ENCODE results near the gene GABARAP. TPM values are rescaled to one million over a fixed set of nuclear protein-coding genes. Genes with fewer than 3 reads are reported as not detected.
A peak's percentile ranks its signal among the peaks of the same experiment; 100 is the strongest.

Gene GABARAP
- total RNA-seq, 1 donor from 2014 or later: 587 TPM

- no peak for DNase-seq
- no peak for TF ChIP-seq CTCF (IDR thresholded peaks at IDR 0.05)
- ATAC-seq: no peak
- intact Hi-C loops (cut with DNase I): no loop called here
- Histone ChIP-seq H3K36me3 (peaks cover 55% of the 10 kb centered on the region), H3K4me1 (peaks cover 45% of the 10 kb centered on the region), H3K27ac (peak overlapping the region; percentile 96), H3K27me3 (ENCODE audit: low read depth) (no peaks in the 10 kb centered on the region), H3K4me3 (peak overlapping the region; percentile 95), H3K9me3 (no peaks in the 10 kb centered on the region)
These were observed 1.9 kb downstream of the GABARAP start for GRCh38 chr17:7240375-7240774.

- H3K4me3 ChIP-seq: peak within 1 kb of the TSS; percentile 97
- intact Hi-C loops (cut with DNase I): no loop called here
- H3K27me3 ChIP-seq (ENCODE audit: low read depth): no peaks in the 10 kb centered on the region
- DNase-seq (peak; percentile 99), ATAC-seq (peak; percentile 79 to 88)
- H3K9me3 ChIP-seq: no peaks in the 10 kb centered on the region
- TF ChIP-seq CTCF (IDR thresholded peaks at IDR 0.05): no peak
- H3K27ac ChIP-seq: peak within 1 kb of the TSS; percentile 88
- H3K36me3 ChIP-seq: peaks cover 49% of the 10 kb centered on the region
- H3K4me1 ChIP-seq: peaks cover 53% of the 10 kb centered on the region
These were observed 2.9 kb downstream of the GABARAP start, which contains the start of gene PHF23 for GRCh38 chr17:7239091-7240027. TSS of gene PHF23 (minus strand) at chr17:7239457. CDS start at chr17:7239279, 178 bp downstream.

- H3K4me1 ChIP-seq: peaks cover 50% of the 10 kb centered on the region
- no peak for TF ChIP-seq CTCF (IDR thresholded peaks at IDR 0.05)
- DNase-seq (no peak), ATAC-seq (no peak)
- peak overlapping the region; percentile 97 for H3K4me3 ChIP-seq
- H3K36me3 ChIP-seq: peaks cover 41% of the 10 kb centered on the region
- H3K27me3 ChIP-seq (ENCODE audit: low read depth): no peaks in the 10 kb centered on the region
- H3K9me3 ChIP-seq: no peaks in the 10 kb centered on the region
- intact Hi-C loops (cut with DNase I): no loop called here
- peak overlapping the region; percentile 88 for H3K27ac ChIP-seq
These were observed 3.7 kb downstream of the GABARAP start for GRCh38 chr17:7238420-7239090.

- Histone ChIP-seq H3K4me1 (peaks cover 52% of the 10 kb centered on the region), H3K9me3 (no peaks in the 10 kb centered on the region), H3K4me3 (peak overlapping the region; percentile 97), H3K36me3 (peaks cover 40% of the 10 kb centered on the region), H3K27me3 (ENCODE audit: low read depth) (no peaks in the 10 kb centered on the region), H3K27ac (peak overlapping the region; percentile 88)
- TF ChIP-seq CTCF (IDR thresholded peaks at IDR 0.05): no peak
- intact Hi-C loops (cut with DNase I): no loop called here
- DNase-seq (peak; percentile 90), ATAC-seq (peak; percentile 25)
These were observed 4.4 kb downstream of the GABARAP start for GRCh38 chr17:7237761-7238419.

- Histone ChIP-seq H3K9me3 (no peaks in the 10 kb centered on the region), H3K27ac (peak overlapping the region; percentile 88), H3K27me3 (ENCODE audit: low read depth) (no peaks in the 10 kb centered on the region), H3K4me3 (peak overlapping the region; percentile 97), H3K4me1 (peaks cover 57% of the 10 kb centered on the region), H3K36me3 (peaks cover 40% of the 10 kb centered on the region)
- ATAC-seq: no peak
- intact Hi-C loops (cut with DNase I): no loop called here
- DNase-seq: no peak
- TF ChIP-seq CTCF (IDR thresholded peaks at IDR 0.05): no peak
These were observed 4.9 kb downstream of the GABARAP start for GRCh38 chr17:7237266-7237760.

All from lower lobe of right lung (tissue), 2 donors.